Activated T-cell treated with anti-CD3 and anti-CD28 coated beads, Interleukin-2, amount 50 U/mL, for 4 hours (primary cell): ENCODE data around the gene CHST11. TPM values are rescaled to one million over a fixed set of nuclear protein-coding genes. Genes with fewer than 3 reads are reported as not detected.

Experiments used
- ATAC-seq, 2 donors: fragments of 200-7000 bp; cut with Tn5 transposase; one replicate each; pipeline ENCODE4 v1.10.0; 2021
- DNase-seq: peaks from one replicate; pipeline ENCODE4 v3.0.0-alpha.2; 2020
- H3K27me3 Mint-ChIP-seq: one replicate; pipeline ENCODE4 v1.8.0; 2021; ENCODE audit warnings: low read depth, mixed read lengths
- H3K36me3 Mint-ChIP-seq: one replicate; pipeline ENCODE4 v1.8.0; 2022; ENCODE audit warnings: mixed read lengths; ENCODE audit not compliant: insufficient read depth
- H3K4me1 Mint-ChIP-seq: one replicate; pipeline ENCODE4 v1.8.0; 2021; ENCODE audit warnings: low read depth, mixed read lengths
- H3K4me3 Mint-ChIP-seq: one replicate; pipeline ENCODE4 v1.8.0; 2021; ENCODE audit warnings: mild to moderate bottlenecking, moderate library complexity, mixed read lengths
- H3K9me3 Mint-ChIP-seq: one replicate; pipeline ENCODE4 v1.8.0; 2021; ENCODE audit warnings: mixed read lengths
- total RNA-seq, 3 donors: library from RNA; stranded (reverse); gene quantifications; one replicate each; pipeline ENCODE4 v1.2.1, GENCODE V29; 2021

The CHST11 gene
- total RNA-seq, 3 donors from 2014 or later, result 40.5 to 70.7 (median 61.7) TPM

GRCh38 chr12:104654665-104655609 is 198.2 kb downstream of the CHST11 start:
- Mint-ChIP-seq H3K36me3 (peaks cover 4% of the 10 kb centered on the region), H3K9me3 (no peaks in the 10 kb centered on the region), H3K4me3 (no peak overlapping the region), H3K27me3 (no peaks in the 10 kb centered on the region), H3K4me1 (peaks cover 38% of the 10 kb centered on the region)
- ATAC-seq (no peak), DNase-seq (no peak)

GRCh38 chr12:104656383-104656782 is 199.6 kb downstream of the CHST11 start:
- H3K36me3 Mint-ChIP-seq, result peaks cover 5% of the 10 kb centered on the region
- peaks cover 40% of the 10 kb centered on the region for H3K4me1 Mint-ChIP-seq
- ATAC-seq (no peak), DNase-seq (no peak)
- no peaks in the 10 kb centered on the region for H3K27me3 Mint-ChIP-seq
- H3K9me3 Mint-ChIP-seq, result no peaks in the 10 kb centered on the region
- no peak overlapping the region for H3K4me3 Mint-ChIP-seq

- H3K4me1 Mint-ChIP-seq, result peaks cover 41% of the 10 kb centered on the region
These were observed 200.2 kb downstream of the CHST11 start for GRCh38 chr12:104656921-104657320.

GRCh38 chr12:104657726-104658484 is 201.2 kb downstream of the CHST11 start:
- ATAC-seq (no peak), DNase-seq (no peak)
- peaks cover 3% of the 10 kb centered on the region for H3K36me3 Mint-ChIP-seq
- H3K27me3 Mint-ChIP-seq, result no peaks in the 10 kb centered on the region
- no peaks in the 10 kb centered on the region for H3K9me3 Mint-ChIP-seq
- H3K4me1 Mint-ChIP-seq, result peaks cover 41% of the 10 kb centered on the region
- no peak overlapping the region for H3K4me3 Mint-ChIP-seq

More at GRCh38 chr12:104656921-104657320, 200.2 kb downstream of the CHST11 start:
- Mint-ChIP-seq H3K4me3 (no peak overlapping the region), H3K27me3 (no peaks in the 10 kb centered on the region), H3K36me3 (peaks cover 5% of the 10 kb centered on the region), H3K9me3 (no peaks in the 10 kb centered on the region)
- ATAC-seq (no peak), DNase-seq (no peak)

- no peak for DNase-seq
- no peaks in the 10 kb centered on the region for H3K9me3 Mint-ChIP-seq
- peaks cover 3% of the 10 kb centered on the region for H3K36me3 Mint-ChIP-seq
- H3K4me1 Mint-ChIP-seq, result peaks cover 35% of the 10 kb centered on the region
- ATAC-seq, result no peak
- H3K27me3 Mint-ChIP-seq, result no peaks in the 10 kb centered on the region
- no peak overlapping the region for H3K4me3 Mint-ChIP-seq
These were observed 202.3 kb downstream of the CHST11 start for GRCh38 chr12:104659058-104659457.

- ATAC-seq (no peak), DNase-seq (no peak)
- Mint-ChIP-seq H3K36me3 (peaks cover 10% of the 10 kb centered on the region), H3K4me3 (no peak overlapping the region), H3K27me3 (no peaks in the 10 kb centered on the region), H3K4me1 (peaks cover 39% of the 10 kb centered on the region), H3K9me3 (no peaks in the 10 kb centered on the region)
These were observed 205.5 kb downstream of the CHST11 start for GRCh38 chr12:104662203-104662602.

GRCh38 chr12:104662908-104663307 is 206.2 kb downstream of the CHST11 start:
- peaks cover 40% of the 10 kb centered on the region for H3K4me1 Mint-ChIP-seq
- H3K27me3 Mint-ChIP-seq, result no peaks in the 10 kb centered on the region
- DNase-seq (no peak), ATAC-seq (no peak)
- peaks cover 10% of the 10 kb centered on the region for H3K36me3 Mint-ChIP-seq
- no peaks in the 10 kb centered on the region for H3K9me3 Mint-ChIP-seq
- H3K4me3 Mint-ChIP-seq, result no peak overlapping the region

- H3K9me3 Mint-ChIP-seq, result no peaks in the 10 kb centered on the region
- DNase-seq, result no peak
These were observed 207.6 kb downstream of the CHST11 start for GRCh38 chr12:104664351-104664750.

GRCh38 chr12:104665296-104665695 is 208.5 kb downstream of the CHST11 start:
- H3K4me1 Mint-ChIP-seq, result peaks cover 62% of the 10 kb centered on the region

More at GRCh38 chr12:104664351-104664750, 207.6 kb downstream of the CHST11 start:
- Mint-ChIP-seq H3K4me1 (peaks cover 54% of the 10 kb centered on the region), H3K4me3 (no peak overlapping the region), H3K27me3 (no peaks in the 10 kb centered on the region), H3K36me3 (peaks cover 10% of the 10 kb centered on the region)
- ATAC-seq, result no peak

GRCh38 chr12:104667139-104667538 is 210.4 kb downstream of the CHST11 start:
- Mint-ChIP-seq H3K36me3 (peaks cover 14% of the 10 kb centered on the region), H3K27me3 (no peaks in the 10 kb centered on the region), H3K4me3 (no peak overlapping the region), H3K9me3 (no peaks in the 10 kb centered on the region), H3K4me1 (peaks cover 70% of the 10 kb centered on the region)
- ATAC-seq, result no peak
- no peak for DNase-seq

More at GRCh38 chr12:104665296-104665695, 208.5 kb downstream of the CHST11 start:
- Mint-ChIP-seq H3K4me3 (no peak overlapping the region), H3K9me3 (no peaks in the 10 kb centered on the region), H3K36me3 (peaks cover 10% of the 10 kb centered on the region), H3K27me3 (no peaks in the 10 kb centered on the region)
- no peak for DNase-seq
- ATAC-seq, result peak; percentile 58 to 82

- Mint-ChIP-seq H3K9me3 (no peaks in the 10 kb centered on the region), H3K27me3 (no peaks in the 10 kb centered on the region)
These were observed 211.5 kb downstream of the CHST11 start for GRCh38 chr12:104668274-104668718.

GRCh38 chr12:104669089-104669721 is 212.5 kb downstream of the CHST11 start:
- Mint-ChIP-seq H3K9me3 (no peaks in the 10 kb centered on the region), H3K4me1 (peaks cover 78% of the 10 kb centered on the region), H3K36me3 (peaks cover 14% of the 10 kb centered on the region), H3K4me3 (no peak overlapping the region), H3K27me3 (no peaks in the 10 kb centered on the region)
- ATAC-seq (no peak), DNase-seq (no peak)

More at GRCh38 chr12:104668274-104668718, 211.5 kb downstream of the CHST11 start:
- no peak overlapping the region for H3K4me3 Mint-ChIP-seq
- peaks cover 76% of the 10 kb centered on the region for H3K4me1 Mint-ChIP-seq
- ATAC-seq (no peak), DNase-seq (no peak)
- H3K36me3 Mint-ChIP-seq, result peaks cover 14% of the 10 kb centered on the region

- Mint-ChIP-seq H3K36me3 (peaks cover 14% of the 10 kb centered on the region), H3K27me3 (no peaks in the 10 kb centered on the region), H3K4me1 (peaks cover 75% of the 10 kb centered on the region), H3K4me3 (no peak overlapping the region), H3K9me3 (no peaks in the 10 kb centered on the region)
- ATAC-seq, result no peak
- DNase-seq, result no peak
These were observed 213.1 kb downstream of the CHST11 start for GRCh38 chr12:104669851-104670337.
